ENCODE measurements around the gene LUZP2. TPM values are rescaled to one million over a fixed set of nuclear protein-coding genes. Genes with fewer than 3 reads are reported as not detected.

The LUZP2 gene
- total RNA-seq, 1 donor from 2014 or later: 0.49 TPM

DNA sequence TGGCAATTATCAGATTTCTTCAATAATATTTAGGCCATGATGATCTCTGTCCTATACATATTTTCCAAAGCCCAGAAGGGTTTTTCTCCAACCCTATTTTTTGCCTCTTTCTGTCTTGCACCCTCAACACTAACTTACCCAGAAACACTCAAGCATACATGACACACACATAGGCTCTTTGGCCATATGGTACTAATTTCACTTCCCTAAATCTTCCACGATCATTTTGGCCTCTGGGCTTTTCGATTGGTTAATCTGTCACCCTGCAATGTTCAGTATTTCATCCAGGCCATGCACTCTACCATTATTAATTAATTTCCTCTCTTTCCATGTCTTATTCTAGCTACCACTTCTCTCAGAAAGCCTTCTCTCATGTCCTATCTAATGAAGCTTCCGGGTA, 59.8 kb downstream of the LUZP2 start:
- H3K9me3 ChIP-seq: no peaks in the 10 kb centered on the region
- no peak for TF ChIP-seq POLR2A (IDR thresholded peaks at IDR 0.05)
- no peak overlapping the region for H3K27ac ChIP-seq
- H3K4me3 ChIP-seq: no peak overlapping the region
- no peak for DNase-seq (ENCODE audit: extremely low spot score in 2 of 2)
- H3K36me3 ChIP-seq: no peaks in the 10 kb centered on the region
- H3K27me3 ChIP-seq: no peaks in the 10 kb centered on the region
- H3K4me1 ChIP-seq: no peaks in the 10 kb centered on the region
- intact Hi-C loops (cut with DNase I): no loop called here

DNA sequence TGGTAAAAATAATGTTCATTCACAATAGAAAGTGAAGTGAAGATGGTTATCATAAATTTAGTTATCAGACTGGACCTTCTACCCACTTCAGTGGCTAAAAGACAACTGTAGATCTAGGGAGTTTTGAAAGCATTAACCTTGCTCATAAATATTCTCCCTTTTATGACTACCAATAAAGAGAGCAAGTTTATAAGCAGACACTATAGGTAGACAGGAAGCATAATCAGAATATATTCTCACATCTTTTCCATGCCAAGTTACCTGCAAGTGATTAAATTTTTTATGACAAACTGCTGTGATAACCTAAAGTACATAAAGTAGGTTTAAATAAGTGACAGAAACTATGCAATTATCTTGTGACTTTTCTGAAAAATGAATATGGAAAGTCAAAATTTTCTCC, 62.5 kb downstream of the LUZP2 start:
- Histone ChIP-seq H3K27me3 (no peaks in the 10 kb centered on the region), H3K4me1 (no peaks in the 10 kb centered on the region), H3K9me3 (no peaks in the 10 kb centered on the region), H3K36me3 (no peaks in the 10 kb centered on the region), H3K4me3 (no peak overlapping the region), H3K27ac (no peak overlapping the region)
- intact Hi-C loops (cut with DNase I): no loop called here
- DNase-seq (ENCODE audit: extremely low spot score in 2 of 2): no peak
- TF ChIP-seq CTCF (IDR thresholded peaks at IDR 0.05) (no peak), POLR2A (IDR thresholded peaks at IDR 0.05) (no peak), POLR2AphosphoS5 (IDR thresholded peaks at IDR 0.05; ENCODE audit: insufficient read depth in 1 of 2, low read depth in 1 of 2) (no peak)

DNA sequence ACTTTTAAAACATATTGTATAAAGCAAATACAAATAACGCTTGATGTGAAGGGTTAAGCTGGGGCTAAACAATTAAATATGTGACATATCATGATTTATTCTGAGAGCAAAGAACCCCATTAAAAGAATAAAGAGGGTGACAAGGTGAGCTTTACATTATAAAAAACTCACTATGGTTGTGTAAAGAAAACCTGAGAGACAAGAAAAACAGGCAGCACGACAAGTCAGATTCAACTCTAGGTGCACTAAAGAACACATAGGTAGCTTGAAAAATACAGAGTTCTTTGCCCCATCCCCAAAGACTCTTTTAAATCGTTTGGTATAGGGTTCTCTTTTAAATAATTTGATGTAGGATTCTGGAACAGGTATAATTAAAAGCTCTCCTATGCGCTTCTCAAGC, 63.5 kb downstream of the LUZP2 start:
- Histone ChIP-seq H3K27ac (no peak overlapping the region), H3K36me3 (no peaks in the 10 kb centered on the region), H3K4me1 (no peaks in the 10 kb centered on the region), H3K9me3 (no peaks in the 10 kb centered on the region), H3K27me3 (no peaks in the 10 kb centered on the region), H3K4me3 (no peak overlapping the region)
- no peak for DNase-seq (ENCODE audit: extremely low spot score in 2 of 2)
- TF ChIP-seq CTCF (IDR thresholded peaks at IDR 0.05) (no peak), POLR2A (IDR thresholded peaks at IDR 0.05) (no peak), POLR2AphosphoS5 (IDR thresholded peaks at IDR 0.05; ENCODE audit: insufficient read depth in 1 of 2, low read depth in 1 of 2) (no peak)
- intact Hi-C loops (cut with DNase I): no loop called here

DNA sequence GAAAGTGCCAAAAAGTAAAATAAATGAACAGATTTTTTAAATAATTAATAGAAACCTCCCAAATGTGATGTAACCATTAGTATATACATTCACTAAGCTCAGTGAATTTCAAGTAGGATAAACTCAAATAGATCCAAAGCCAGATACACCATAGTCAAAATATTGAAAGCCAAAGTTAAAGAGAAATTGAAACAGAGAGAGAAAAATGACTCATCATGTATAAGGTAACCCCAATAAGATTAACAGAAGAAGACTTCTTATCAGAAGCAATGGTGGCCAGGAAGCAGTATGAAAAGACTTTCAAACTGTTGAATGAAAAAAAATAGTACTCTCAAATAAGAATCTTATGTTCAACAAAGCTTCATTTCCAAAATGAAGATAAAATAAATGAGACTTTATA, 70.5 kb downstream of the LUZP2 start:
- no peak for DNase-seq (ENCODE audit: extremely low spot score in 2 of 2)
- TF ChIP-seq POLR2AphosphoS5 (IDR thresholded peaks at IDR 0.05; ENCODE audit: insufficient read depth in 1 of 2, low read depth in 1 of 2): no peak
- no peak for TF ChIP-seq CTCF (IDR thresholded peaks at IDR 0.05)
- TF ChIP-seq POLR2A (IDR thresholded peaks at IDR 0.05): no peak
- H3K27me3 ChIP-seq: no peaks in the 10 kb centered on the region
- no peak overlapping the region for H3K27ac ChIP-seq
- H3K4me3 ChIP-seq: no peak overlapping the region
- no peaks in the 10 kb centered on the region for H3K36me3 ChIP-seq
- intact Hi-C loops (cut with DNase I): no loop called here
- no peaks in the 10 kb centered on the region for H3K4me1 ChIP-seq
- H3K9me3 ChIP-seq: no peaks in the 10 kb centered on the region

DNA sequence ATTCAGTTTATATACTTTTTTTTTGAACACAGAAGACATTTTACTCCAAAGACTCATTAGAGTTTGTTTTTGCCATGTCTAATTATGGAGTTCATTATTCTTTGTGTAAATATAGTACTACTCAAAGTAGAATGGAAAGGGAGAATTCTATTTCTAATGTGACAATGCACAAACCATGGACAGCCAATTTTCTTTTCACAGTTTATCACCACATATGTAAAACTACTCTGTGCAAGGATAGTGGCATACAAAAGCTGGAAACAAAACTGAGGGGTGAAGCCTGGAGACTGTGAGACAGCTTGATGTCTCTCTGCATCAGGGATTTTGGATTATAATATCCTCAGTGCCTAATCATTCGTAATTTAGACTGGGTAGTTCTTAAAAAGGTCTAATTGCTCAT, 75.5 kb downstream of the LUZP2 start:
- no peak for DNase-seq (ENCODE audit: extremely low spot score in 2 of 2)
- H3K36me3 ChIP-seq: no peaks in the 10 kb centered on the region
- H3K9me3 ChIP-seq: no peaks in the 10 kb centered on the region
- no peaks in the 10 kb centered on the region for H3K27me3 ChIP-seq
- TF ChIP-seq POLR2A (IDR thresholded peaks at IDR 0.05) (no peak), CTCF (IDR thresholded peaks at IDR 0.05) (no peak), POLR2AphosphoS5 (IDR thresholded peaks at IDR 0.05; ENCODE audit: insufficient read depth in 1 of 2, low read depth in 1 of 2) (no peak)
- no peak overlapping the region for H3K4me3 ChIP-seq
- intact Hi-C loops (cut with DNase I): no loop called here
- H3K4me1 ChIP-seq: no peaks in the 10 kb centered on the region
- no peak overlapping the region for H3K27ac ChIP-seq

DNA sequence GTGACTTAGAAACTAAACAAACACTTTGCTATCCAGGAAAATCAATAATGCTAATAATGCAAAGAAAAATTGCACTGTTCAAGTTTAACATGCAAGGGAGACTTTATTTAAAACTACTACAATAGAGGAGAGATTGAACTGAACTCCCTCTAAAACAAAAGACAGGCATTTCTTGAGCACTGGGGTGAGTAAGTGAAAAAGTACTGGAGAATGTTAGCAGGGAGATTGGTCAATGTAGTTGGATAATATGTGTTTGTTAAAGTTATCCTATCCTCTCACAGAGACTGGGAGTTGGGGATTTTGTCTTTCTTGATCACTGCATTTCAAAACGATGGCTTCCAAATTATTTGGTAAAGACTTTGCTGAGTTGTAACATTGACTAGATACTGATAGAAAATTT, 77.6 kb downstream of the LUZP2 start:
- intact Hi-C loops (cut with DNase I): no loop called here
- no peak for DNase-seq (ENCODE audit: extremely low spot score in 2 of 2)

More for the DNA sequence above, 77.6 kb downstream of the LUZP2 start:
- Histone ChIP-seq H3K27me3 (no peaks in the 10 kb centered on the region), H3K9me3 (no peaks in the 10 kb centered on the region), H3K4me1 (no peaks in the 10 kb centered on the region), H3K36me3 (no peaks in the 10 kb centered on the region), H3K4me3 (no peak overlapping the region), H3K27ac (no peak overlapping the region)
- no peak for TF ChIP-seq POLR2A (IDR thresholded peaks at IDR 0.05)
- no peak for TF ChIP-seq CTCF (IDR thresholded peaks at IDR 0.05)
- no peak for TF ChIP-seq POLR2AphosphoS5 (IDR thresholded peaks at IDR 0.05; ENCODE audit: insufficient read depth in 1 of 2, low read depth in 1 of 2)
